ENCODE results near the gene RNU7-1. TPM values are rescaled to one million over a fixed set of nuclear protein-coding genes. Genes with fewer than 3 reads are reported as not detected.

The RNU7-1 gene
- total RNA-seq, 2 donors from 2014 or later: not detected

GRCh38 chr12:6921539-6921938 is 22.1 kb upstream of the RNU7-1 start:
- ATAC-seq (ENCODE audit: insufficient number of reproducible peaks, low FRiP score, low read depth): no peak
- no peak overlapping the region for H3K4me3 ChIP-seq
- H3K27me3 ChIP-seq (replicated peaks; ENCODE audit: insufficient read depth): no peaks in the 10 kb centered on the region
- TF ChIP-seq CTCF (IDR thresholded peaks at IDR 0.05): no peak
- H3K36me3 ChIP-seq: peaks cover 10% of the 10 kb centered on the region
- DNase-seq (ENCODE audit: low spot score): no peak
- H3K9me3 ChIP-seq: no peaks in the 10 kb centered on the region
- H3K4me1 ChIP-seq (ENCODE audit: control insufficient read depth in 1 of 2, low read depth in 2 of 2): peaks cover 10 to 30% of the 10 kb centered on the region in 2 donors
- no peak overlapping the region for H3K27ac ChIP-seq

GRCh38 chr12:6921996-6922946 is 21.3 kb upstream of the RNU7-1 start:
- no peaks in the 10 kb centered on the region for H3K9me3 ChIP-seq
- H3K27me3 ChIP-seq (replicated peaks; ENCODE audit: insufficient read depth): no peaks in the 10 kb centered on the region
- peaks cover 10 to 30% of the 10 kb centered on the region in 2 donors for H3K4me1 ChIP-seq (ENCODE audit: control insufficient read depth in 1 of 2, low read depth in 2 of 2)
- no peak for TF ChIP-seq CTCF (IDR thresholded peaks at IDR 0.05)
- peaks cover 4% of the 10 kb centered on the region for H3K36me3 ChIP-seq
- DNase-seq (ENCODE audit: low spot score) (no peak), ATAC-seq (ENCODE audit: insufficient number of reproducible peaks, low FRiP score, low read depth) (no peak)
- H3K27ac ChIP-seq: no peak overlapping the region
- H3K4me3 ChIP-seq: peak overlapping the region; percentile 14

- H3K4me3 ChIP-seq: peak overlapping the region; percentile 14
- H3K4me1 ChIP-seq (ENCODE audit: control insufficient read depth in 1 of 2, low read depth in 2 of 2): peaks cover 10 to 30% of the 10 kb centered on the region in 2 donors
- H3K27me3 ChIP-seq (replicated peaks; ENCODE audit: insufficient read depth): no peaks in the 10 kb centered on the region
- ATAC-seq (ENCODE audit: insufficient number of reproducible peaks, low FRiP score, low read depth): no peak
- peaks cover 4% of the 10 kb centered on the region for H3K36me3 ChIP-seq
- no peak for DNase-seq (ENCODE audit: low spot score)
- no peak overlapping the region for H3K27ac ChIP-seq
- TF ChIP-seq CTCF (IDR thresholded peaks at IDR 0.05): no peak
- no peaks in the 10 kb centered on the region for H3K9me3 ChIP-seq
Observed at GRCh38 chr12:6923003-6923732, 20.4 kb upstream of the RNU7-1 start.

- Histone ChIP-seq H3K4me1 (ENCODE audit: control insufficient read depth in 1 of 2, low read depth in 2 of 2) (peaks cover 10 to 30% of the 10 kb centered on the region in 2 donors), H3K27me3 (replicated peaks; ENCODE audit: insufficient read depth) (no peaks in the 10 kb centered on the region), H3K36me3 (peaks cover 4% of the 10 kb centered on the region), H3K27ac (peak overlapping the region in 1 of 2 donors; percentile 97), H3K9me3 (no peaks in the 10 kb centered on the region), H3K4me3 (no peak overlapping the region)
- TF ChIP-seq CTCF (IDR thresholded peaks at IDR 0.05): no peak
- no peak for DNase-seq (ENCODE audit: low spot score)
- ATAC-seq (ENCODE audit: insufficient number of reproducible peaks, low FRiP score, low read depth): no peak
Observed at GRCh38 chr12:6923851-6924250, 19.8 kb upstream of the RNU7-1 start.

GRCh38 chr12:6925239-6925539 is 18.4 kb upstream of the RNU7-1 start:
- peaks cover 18 to 40% of the 10 kb centered on the region in 2 donors for H3K4me1 ChIP-seq (ENCODE audit: control insufficient read depth in 1 of 2, low read depth in 2 of 2)
- peak overlapping the region; percentile 96 to 97 for H3K27ac ChIP-seq
- no peaks in the 10 kb centered on the region for H3K9me3 ChIP-seq
- no peaks in the 10 kb centered on the region for H3K27me3 ChIP-seq (replicated peaks; ENCODE audit: insufficient read depth)
- peak overlapping the region; percentile 95 for H3K4me3 ChIP-seq
- H3K36me3 ChIP-seq: no peaks in the 10 kb centered on the region
- ATAC-seq (ENCODE audit: insufficient number of reproducible peaks, low FRiP score, low read depth): no peak
- DNase-seq (ENCODE audit: low spot score): no peak
- TF ChIP-seq CTCF (IDR thresholded peaks at IDR 0.05): no peak
